ENCODE data around the gene F2RL2. TPM values are rescaled to one million over a fixed set of nuclear protein-coding genes. Genes with fewer than 3 reads are reported as not detected.

F2RL2 gene
- total RNA-seq, 2 experiments from 2014 or later, result not detected

Other genes with a start within 250 kb of the F2RL2 start
- gene IQGAP2, start 220.1 kb downstream of the F2RL2 start, total RNA-seq, result 10 to 100 TPM; 62.7 to 82.7 TPM
- 1 to 10 TPM; 1.4 TPM for gene F2R, start 92.7 kb upstream of the F2RL2 start, total RNA-seq
- 1 to 10 TPM; 1.3 to 1.6 TPM for gene F2RL1, start 195.6 kb upstream of the F2RL2 start, total RNA-seq
- 1 to 10 TPM; 1.3 to 2.1 TPM for gene S100Z, start 226.6 kb upstream of the F2RL2 start, total RNA-seq

All from activated CD4-positive, alpha-beta T cell treated with anti-CD3 and anti-CD28 coated beads for 36 hours (primary cell).